HFFc6 (cell line): ENCODE data around the gene RHOB. TPM values are rescaled to one million over a fixed set of nuclear protein-coding genes. Genes with fewer than 3 reads are reported as not detected.

ENCODE experiments used
- DNase-seq: peaks from one replicate; pipeline ENCODE4 v3.0.0-alpha.2; 2018
- H3K27ac Mint-ChIP-seq: 2 replicates; pipeline ENCODE4 v1.8.0; 2020; ENCODE audit warnings: mild to moderate bottlenecking, mixed read lengths
- H3K27me3 Mint-ChIP-seq: 2 replicates; pipeline ENCODE4 v1.8.0; 2021; ENCODE audit warnings: mild to moderate bottlenecking, moderate library complexity, mixed read lengths; ENCODE audit not compliant: insufficient read depth
- H3K36me3 Mint-ChIP-seq: 2 replicates; pipeline ENCODE4 v1.8.0; 2021; ENCODE audit warnings: low read depth, mixed read lengths
- H3K4me1 Mint-ChIP-seq: 2 replicates; pipeline ENCODE4 v1.8.0; 2020; ENCODE audit warnings: low read depth, mixed read lengths
- H3K4me3 Mint-ChIP-seq: 2 replicates; pipeline ENCODE4 v1.8.0; 2020; ENCODE audit warnings: mild to moderate bottlenecking, moderate library complexity, mixed read lengths
- H3K9me3 Mint-ChIP-seq: 2 replicates; pipeline ENCODE4 v1.8.0; 2020; ENCODE audit warnings: mild to moderate bottlenecking, mixed read lengths
- total RNA-seq, 6 experiments: library from RNA; stranded (reverse); fragmentation: NEBNext Ultra II Directional; extraction: Animal tissue kit (Norgen Biotek cat#: 25700); gene quantifications; 2 replicates in 1 of 6; 3 replicates in 5 of 6; pipeline ENCODE4 v1.2.3, GENCODE V29; 2021
- TF ChIP-seq, protein P1 (sequence below): fragments of 200-600 bp; sonication (generic); IDR thresholded peaks from 2 replicates; pipeline ENCODE4 v1.5.0; 2021; ENCODE audit warnings: antibody characterized with exemption, mild to moderate bottlenecking

The RHOB gene
- total RNA-seq, 6 experiments from 2014 or later = 128 to 146 (median 133) TPM

DNA sequence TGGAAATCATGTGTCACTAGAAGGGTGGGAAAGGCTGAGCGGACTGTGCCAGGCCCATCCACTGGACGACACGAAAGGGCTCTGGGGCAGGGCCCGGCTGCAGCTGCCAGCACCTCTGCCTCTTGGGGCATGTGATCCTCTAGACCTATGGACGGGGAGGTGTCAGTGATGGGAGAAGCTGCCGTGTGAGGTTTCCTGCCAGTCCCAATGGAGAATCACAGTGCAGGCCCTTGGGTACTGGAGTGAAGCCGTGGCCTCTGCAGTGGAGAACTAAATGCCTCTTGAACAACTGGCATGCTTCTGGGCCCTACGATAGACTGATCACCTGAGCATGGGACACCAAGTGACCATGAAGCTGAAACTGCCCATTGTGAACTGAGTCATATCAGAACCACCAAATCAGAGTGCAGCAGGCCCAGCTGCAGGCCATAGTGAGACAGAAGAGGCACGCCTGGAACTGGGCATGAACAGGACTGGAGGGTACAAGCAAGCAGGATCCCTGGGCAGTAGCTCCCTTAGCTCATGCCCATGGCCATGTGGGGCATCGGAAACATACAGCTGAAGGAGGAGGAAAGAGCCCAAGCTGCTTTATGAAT lies 18.8 kb upstream of the RHOB start:
- H3K27ac Mint-ChIP-seq = no peak overlapping the region
- H3K36me3 Mint-ChIP-seq = no peaks in the 10 kb centered on the region
- H3K9me3 Mint-ChIP-seq = no peaks in the 10 kb centered on the region
- DNase-seq = no peak
- peaks cover 11% of the 10 kb centered on the region for H3K27me3 Mint-ChIP-seq
- H3K4me1 Mint-ChIP-seq = peaks cover 43% of the 10 kb centered on the region
- TF ChIP-seq, protein P1, sequence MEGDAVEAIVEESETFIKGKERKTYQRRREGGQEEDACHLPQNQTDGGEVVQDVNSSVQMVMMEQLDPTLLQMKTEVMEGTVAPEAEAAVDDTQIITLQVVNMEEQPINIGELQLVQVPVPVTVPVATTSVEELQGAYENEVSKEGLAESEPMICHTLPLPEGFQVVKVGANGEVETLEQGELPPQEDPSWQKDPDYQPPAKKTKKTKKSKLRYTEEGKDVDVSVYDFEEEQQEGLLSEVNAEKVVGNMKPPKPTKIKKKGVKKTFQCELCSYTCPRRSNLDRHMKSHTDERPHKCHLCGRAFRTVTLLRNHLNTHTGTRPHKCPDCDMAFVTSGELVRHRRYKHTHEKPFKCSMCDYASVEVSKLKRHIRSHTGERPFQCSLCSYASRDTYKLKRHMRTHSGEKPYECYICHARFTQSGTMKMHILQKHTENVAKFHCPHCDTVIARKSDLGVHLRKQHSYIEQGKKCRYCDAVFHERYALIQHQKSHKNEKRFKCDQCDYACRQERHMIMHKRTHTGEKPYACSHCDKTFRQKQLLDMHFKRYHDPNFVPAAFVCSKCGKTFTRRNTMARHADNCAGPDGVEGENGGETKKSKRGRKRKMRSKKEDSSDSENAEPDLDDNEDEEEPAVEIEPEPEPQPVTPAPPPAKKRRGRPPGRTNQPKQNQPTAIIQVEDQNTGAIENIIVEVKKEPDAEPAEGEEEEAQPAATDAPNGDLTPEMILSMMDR = no peak
- H3K4me3 Mint-ChIP-seq = no peak overlapping the region

GRCh38 chr2:20428717-20429490 lies 18.0 kb upstream of the RHOB start:
- Mint-ChIP-seq H3K36me3 (no peaks in the 10 kb centered on the region), H3K9me3 (no peaks in the 10 kb centered on the region), H3K27ac (no peak overlapping the region), H3K27me3 (peaks cover 12% of the 10 kb centered on the region), H3K4me1 (peaks cover 35% of the 10 kb centered on the region), H3K4me3 (no peak overlapping the region)
- TF ChIP-seq, protein P1 = no peak
- no peak for DNase-seq

DNA sequence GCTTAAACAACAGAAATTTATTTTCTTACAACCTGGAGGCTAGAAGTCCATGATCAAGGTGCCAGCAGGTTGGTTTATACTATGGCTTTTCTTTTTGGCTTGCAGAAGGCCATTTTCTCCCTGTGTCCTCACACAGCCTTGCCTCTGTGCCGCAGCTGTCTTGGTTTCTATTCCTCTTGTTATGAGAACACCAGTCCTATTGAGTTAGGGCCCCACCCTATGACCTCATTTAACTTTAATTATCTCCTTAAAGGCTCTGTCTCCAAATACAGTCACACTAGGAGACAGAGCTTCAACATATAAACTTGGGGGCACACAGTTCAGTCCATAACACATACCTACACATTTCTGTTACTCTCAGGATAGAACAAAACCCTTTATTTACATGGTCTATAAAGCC lies 17.3 kb upstream of the RHOB start:
- no peaks in the 10 kb centered on the region for H3K36me3 Mint-ChIP-seq
- H3K4me1 Mint-ChIP-seq = peaks cover 28% of the 10 kb centered on the region
- H3K27ac Mint-ChIP-seq = no peak overlapping the region
- no peak for DNase-seq
- H3K27me3 Mint-ChIP-seq = peaks cover 12% of the 10 kb centered on the region
- no peak overlapping the region for H3K4me3 Mint-ChIP-seq
- TF ChIP-seq, protein P1 = no peak
- no peaks in the 10 kb centered on the region for H3K9me3 Mint-ChIP-seq

DNA sequence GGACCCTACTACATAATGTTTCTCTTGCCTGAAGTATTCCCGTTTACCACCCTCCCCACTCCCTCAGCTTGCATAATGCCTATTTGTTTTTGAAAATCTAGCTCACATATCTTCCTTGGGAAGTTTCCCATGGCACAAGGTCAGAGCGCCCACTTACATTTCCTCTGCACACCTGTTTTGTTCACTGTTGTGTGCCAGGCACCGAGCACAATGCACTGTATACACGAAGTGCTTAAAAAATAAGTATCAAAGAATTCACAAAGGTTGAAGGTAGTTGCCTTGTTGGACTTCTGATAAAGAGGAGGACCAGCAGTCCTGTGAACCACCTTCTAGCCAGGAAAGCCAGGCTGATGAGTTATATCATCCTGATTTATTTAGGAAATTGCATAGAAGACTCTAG lies 16.8 kb upstream of the RHOB start:
- Mint-ChIP-seq H3K36me3 (no peaks in the 10 kb centered on the region), H3K9me3 (no peaks in the 10 kb centered on the region), H3K27me3 (peaks cover 14% of the 10 kb centered on the region), H3K4me1 (peaks cover 23% of the 10 kb centered on the region), H3K4me3 (no peak overlapping the region), H3K27ac (no peak overlapping the region)
- no peak for DNase-seq
- TF ChIP-seq, protein P1 = no peak

DNA sequence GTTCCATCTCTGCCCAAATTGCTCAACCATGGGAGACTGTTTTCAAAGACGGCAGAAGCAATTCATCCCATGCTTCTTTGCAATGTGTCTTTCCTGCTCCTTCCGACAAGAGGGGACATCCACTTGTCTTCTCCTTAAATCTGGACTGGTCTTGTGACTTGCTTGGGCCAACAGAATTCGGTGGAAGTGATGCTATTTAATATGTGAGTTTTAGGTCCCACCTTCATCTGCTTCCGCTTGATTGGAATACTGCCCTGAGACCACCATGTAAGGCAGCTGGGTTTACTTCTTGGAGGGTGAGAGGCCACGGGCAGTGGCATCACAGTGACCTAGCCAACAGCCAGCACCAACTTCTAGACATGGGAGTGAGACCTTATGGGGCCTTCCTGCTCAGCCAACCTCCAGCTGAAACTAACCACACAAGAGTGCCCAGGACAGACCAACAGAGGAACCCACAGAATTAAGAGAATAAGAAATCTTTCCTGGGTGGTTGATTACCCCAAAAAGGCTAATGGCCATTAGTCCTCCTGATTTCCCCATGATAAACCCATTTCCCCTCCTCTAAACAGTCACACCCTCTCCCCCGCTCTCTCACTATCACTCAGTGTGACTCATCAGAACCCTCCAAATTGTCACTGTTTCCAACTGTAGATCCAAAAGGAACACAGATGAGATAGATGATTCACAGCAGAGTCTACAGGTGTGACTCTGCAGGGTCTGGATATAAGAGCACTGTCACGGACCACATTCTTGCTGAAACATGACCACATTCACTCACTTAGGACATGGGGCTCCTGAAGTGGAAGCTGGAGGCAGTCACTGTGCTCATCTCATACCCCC lies 16.2 kb upstream of the RHOB start:
- TF ChIP-seq, protein P1 = no peak
- no peak overlapping the region for H3K27ac Mint-ChIP-seq
- peaks cover 14% of the 10 kb centered on the region for H3K27me3 Mint-ChIP-seq
- no peak overlapping the region for H3K4me3 Mint-ChIP-seq
- peaks cover 17% of the 10 kb centered on the region for H3K4me1 Mint-ChIP-seq
- H3K9me3 Mint-ChIP-seq = no peaks in the 10 kb centered on the region
- no peaks in the 10 kb centered on the region for H3K36me3 Mint-ChIP-seq
- DNase-seq = no peak
